A549 (cell line): ENCODE data around the gene IL4R. TPM values are rescaled to one million over a fixed set of nuclear protein-coding genes. Genes with fewer than 3 reads are reported as not detected.
A peak's percentile ranks its signal among the peaks of the same experiment; 100 is the strongest.

ENCODE experiments used
- ATAC-seq, 2 experiments: fragments of 200-7000 bp in 1 of 2; fragments of >200 bp in 1 of 2; cut with Nextera tagmentation in 1 of 2; cut with Tn5 transposase in 1 of 2; 3 replicates each; pipeline versions ENCODE4 v1.8.0 to v1.9.1; 2018 to 2020; ENCODE audit warnings: mild to moderate bottlenecking in 1 of 2, moderate library complexity in 1 of 2
- CTCF ChIA-PET: fragments of 300-600 bp; sonication (Branson Sonifier 250); formaldehyde crosslinking; extraction: SDS; loops from one replicate; lab custom pipeline; 2021; ENCODE audit warnings: antibody characterized with exemption, inconsistent platforms; lab: Yijun Ruan, JAX
- POLR2A ChIA-PET: fragments of 350-600 bp; formaldehyde crosslinking; extraction: SDS; loops from one replicate; lab custom pipeline; 2021; ENCODE audit warnings: antibody characterized with exemption, inconsistent platforms; lab: Yijun Ruan, JAX
- DNase-seq, 2 experiments: peaks; one replicate each; pipeline versions ENCODE4 v3.0.0 to v3.0.0-alpha.2; 2011 to 2016; ENCODE audit warnings: low read depth in 1 of 2, low spot score in 1 of 2
- FAIRE-seq: peaks from 2 replicates; lab custom pipeline; 2011; peaks lifted over from hg19 to GRCh38; lab: Jason Lieb, UNC
- H3K27ac ChIP-seq, 2 experiments: fragments of >200 bp; sonication (Bioruptor Twin); formaldehyde crosslinking; 3 replicates each; pipeline ENCODE4 v1.5.1; 2016 to 2017
- H3K4me1 ChIP-seq: fragments of >200 bp; sonication (Bioruptor Twin); formaldehyde crosslinking; 3 replicates; pipeline ENCODE4 v1.6.1; 2016
- H3K4me2 ChIP-seq: fragments of >200 bp; sonication (Bioruptor Twin); formaldehyde crosslinking; 3 replicates; pipeline ENCODE4 v1.6.1; 2016
- H3K4me3 ChIP-seq: fragments of >200 bp; sonication (Bioruptor Twin); formaldehyde crosslinking; 3 replicates; pipeline ENCODE4 v1.5.1; 2016
- H3K9me3 ChIP-seq: fragments of >200 bp; sonication (Bioruptor Twin); formaldehyde crosslinking; 3 replicates; pipeline ENCODE4 v1.6.1; 2016
- BHLHE40 ChIP-seq: IDR thresholded peaks from 2 replicates; pipeline ENCODE4 v1.6.1; 2012; ENCODE audit warnings: low read depth, low read length, inconsistent platforms
- EHF ChIP-seq: fragments of 250-450 bp; sonication (Bioruptor Pico); IDR thresholded peaks from 2 replicates; pipeline ENCODE4 v1.5.0; 2020; ENCODE audit warnings: mild to moderate bottlenecking
- EHMT2 ChIP-seq: fragments of 200-600 bp; sonication (generic); IDR thresholded peaks from 2 replicates; pipeline ENCODE4 v1.6.1; 2016; ENCODE audit warnings: antibody characterized with exemption, low read depth, mild to moderate bottlenecking, moderate library complexity
- ELK1 ChIP-seq: fragments of 150-350 bp; IDR thresholded peaks from 2 replicates; pipeline ENCODE4 v1.6.1; 2014; ENCODE audit warnings: low read depth, mild to moderate bottlenecking, low read length
- FOSL2 ChIP-seq, 2 experiments: fragments of 450-650 bp in 1 of 2; fragments of >200 bp in 1 of 2; sonication (Bioruptor Twin) in 1 of 2; formaldehyde crosslinking; IDR thresholded peaks; 2 replicates each; pipeline versions ENCODE4 v1.5.0 to v1.6.1; 2016 to 2020; ENCODE audit warnings: mild to moderate bottlenecking in 1 of 2, moderate library complexity in 1 of 2
- HEYL ChIP-seq: fragments of 250-450 bp; sonication (Bioruptor Pico); IDR thresholded peaks from 2 replicates; pipeline ENCODE4 v1.8.0; 2021; ENCODE audit warnings: mild to moderate bottlenecking, moderate library complexity
- JUN ChIP-seq, 2 experiments: fragments of >200 bp; sonication (Bioruptor Twin); formaldehyde crosslinking; IDR thresholded peaks; 2 replicates in 1 of 2; 3 replicates in 1 of 2; pipeline ENCODE4 v1.6.1; 2016 to 2017
- JUNB ChIP-seq: fragments of >200 bp; sonication (Bioruptor Twin); formaldehyde crosslinking; IDR thresholded peaks from 2 replicates; pipeline ENCODE4 v1.6.1; 2016
- KDM5A ChIP-seq: fragments of 200-600 bp; sonication (generic); IDR thresholded peaks from 2 replicates; pipeline ENCODE4 v1.6.1; 2016; ENCODE audit warnings: antibody characterized with exemption, mild to moderate bottlenecking
- MAX ChIP-seq: IDR thresholded peaks from 2 replicates; pipeline ENCODE4 v1.6.1; 2012
- MAZ ChIP-seq: fragments of 150-350 bp; IDR thresholded peaks from 2 replicates; pipeline ENCODE4 v1.6.1; 2014; ENCODE audit warnings: antibody characterized with exemption, low read depth, low read length, borderline replicate concordance
- PHF8 ChIP-seq: fragments of 200-600 bp; sonication (generic); IDR thresholded peaks from 2 replicates; pipeline ENCODE4 v1.6.1; 2016; ENCODE audit warnings: low read depth, mild to moderate bottlenecking, antibody characterized with exemption, moderate library complexity, borderline replicate concordance
- POLR2AphosphoS2 ChIP-seq: conservative IDR thresholded peaks from 2 replicates; pipeline ENCODE4 v1.6.1; 2012; ENCODE audit warnings: low read length, improper control_type of control experiment, inconsistent platforms
- RAD21 ChIP-seq, 2 experiments: fragments of >200 bp in 1 of 2; sonication (Bioruptor Twin) in 1 of 2; formaldehyde crosslinking in 1 of 2; IDR thresholded peaks in 1 of 2; conservative IDR thresholded peaks in 1 of 2; 2 replicates in 1 of 2; 3 replicates in 1 of 2; pipeline ENCODE4 v1.6.1; 2012 to 2018; ENCODE audit warnings: inconsistent platforms in 1 of 2
- RNF2 ChIP-seq: fragments of 200-600 bp; sonication (generic); IDR thresholded peaks from 2 replicates; pipeline ENCODE4 v1.6.1; 2016; ENCODE audit warnings: low read depth, mild to moderate bottlenecking, antibody characterized with exemption, moderate library complexity, borderline replicate concordance
- SREBF2 ChIP-seq: fragments of 450-650 bp; IDR thresholded peaks from 2 replicates; pipeline ENCODE4 v1.6.1; 2014; ENCODE audit warnings: mild to moderate bottlenecking, moderate library complexity
- ZC3H11A ChIP-seq: fragments of 450-650 bp; IDR thresholded peaks from 2 replicates; pipeline ENCODE4 v1.6.1; 2014; ENCODE audit warnings: antibody characterized with exemption, mild to moderate bottlenecking
- ZFP36 ChIP-seq: fragments of 450-650 bp; IDR thresholded peaks from 2 replicates; pipeline ENCODE4 v1.6.1; 2014; ENCODE audit warnings: borderline replicate concordance; ENCODE audit not compliant: partially characterized antibody
- ZSCAN20 ChIP-seq: fragments of 250-450 bp; sonication (Bioruptor Pico); IDR thresholded peaks from 2 replicates; pipeline ENCODE4 v1.8.0; 2022; ENCODE audit warnings: mild to moderate bottlenecking, moderate library complexity
- WGBS: methylation state at CpG from one replicate; pipeline ENCODE4 v1.1.6; 2017; ENCODE audit errors: missing lambda C conversion rate; 5-methylcytosine and 5-hydroxymethylcytosine counted together
- polyA plus RNA-seq, 4 experiments: library from polyadenylated mRNA; depleted of rRNA in 3 of 4; stranded (reverse); fragments of >200 nt; fragmentation: RNase III in 1 of 4; extraction: RNeasy Plus Mini Kit Qiagen cat#74134 plus additional on column Dnase treatment in 1 of 4; gene quantifications; 2 replicates in 3 of 4; 3 replicates in 1 of 4; pipeline ENCODE4 v1.2.3, GENCODE V29; 2011 to 2017
- TF ChIP-seq, protein P1 (sequence below): IDR thresholded peaks from 2 replicates; pipeline ENCODE4 v1.6.1; 2012; ENCODE audit warnings: low read depth, borderline replicate concordance

IL4R gene
- polyA plus RNA-seq, 2 of the 4 experiments (the other 2 are of a cell fraction) = 14.4 to 19.3 TPM

DNA sequence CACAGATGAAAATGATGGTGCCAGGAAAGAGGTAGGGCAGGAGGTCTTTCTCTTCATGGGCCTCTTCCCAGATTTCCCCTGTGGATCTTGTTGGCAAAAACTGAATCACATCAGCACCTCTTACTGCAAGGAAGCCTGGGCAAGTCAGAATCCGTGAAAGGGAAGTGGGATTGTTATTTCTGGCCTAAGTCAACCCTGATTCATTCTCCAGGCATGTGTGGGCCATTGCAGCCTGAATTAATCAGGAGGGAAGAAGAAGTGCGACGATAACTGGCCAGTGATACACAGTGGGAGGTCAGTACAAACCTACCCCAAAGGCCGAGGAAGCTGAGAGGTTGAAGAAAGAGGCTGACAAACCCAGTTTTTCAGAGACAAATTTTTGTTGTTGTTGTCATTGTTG lies 27.3 kb upstream of the IL4R start:
- Histone ChIP-seq H3K4me2 (peak overlapping the region; percentile 40), H3K4me3 (no peak overlapping the region), H3K4me1 (peaks cover 15% of the 10 kb centered on the region), H3K27ac (peak overlapping the region; percentile 47 to 70; a peak in 5 of 6 replicates), H3K9me3 (no peaks in the 10 kb centered on the region)
- ChIA-PET POLR2A (interaction anchor here (1.5 kb wide), 1 partner anchor 83 kb away, joined by 4 read pairs; the partner anchor contains the start of gene KDM8), CTCF (interaction anchor here (1.4 to 2.6 kb wide), 3 partner anchors 13 to 81 kb away, joined by 7 to 11 read pairs (median 9); no protein-coding TSS in a partner anchor)
- TF ChIP-seq JUN (IDR thresholded peaks at IDR 0.05) = no peak
- TF ChIP-seq KDM5A = no peak
- TF ChIP-seq, protein P1, sequence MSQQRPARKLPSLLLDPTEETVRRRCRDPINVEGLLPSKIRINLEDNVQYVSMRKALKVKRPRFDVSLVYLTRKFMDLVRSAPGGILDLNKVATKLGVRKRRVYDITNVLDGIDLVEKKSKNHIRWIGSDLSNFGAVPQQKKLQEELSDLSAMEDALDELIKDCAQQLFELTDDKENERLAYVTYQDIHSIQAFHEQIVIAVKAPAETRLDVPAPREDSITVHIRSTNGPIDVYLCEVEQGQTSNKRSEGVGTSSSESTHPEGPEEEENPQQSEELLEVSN = peak; percentile 63; the same call in 1 of the 2 replicates
- no peak for TF ChIP-seq RAD21 (conservative IDR thresholded peaks at IDR 0.05 in 1 of 2, IDR thresholded peaks at IDR 0.05 in 1 of 2)
- TF ChIP-seq EHF = no peak
- peak; percentile 55; the same call in 1 of the 2 replicates for TF ChIP-seq MAX
- peak; percentile 41 for TF ChIP-seq JUNB
- no peak for TF ChIP-seq MAZ
- TF ChIP-seq FOSL2 (IDR thresholded peaks at IDR 0.05) = no peak
- peak; percentile 40; the same call in 1 of the 2 replicates for TF ChIP-seq FOSL2 (CRISPR knock-in tag; IDR thresholded peaks at IDR 0.05)
- FAIRE-seq (no peak), ATAC-seq (peak; percentile 70 to 94; a peak in 5 of 6 replicates), DNase-seq (peak; percentile 55 to 73)
- 6% methylated on average over 4 of the region's 4 CpGs for WGBS

GRCh38 chr16:27287051-27287811 lies 26.5 kb upstream of the IL4R start:
- Histone ChIP-seq H3K4me2 (peak overlapping the region; percentile 40; the same call in 2 of the 3 replicates), H3K4me3 (no peak overlapping the region), H3K9me3 (no peaks in the 10 kb centered on the region), H3K4me1 (peaks cover 15% of the 10 kb centered on the region), H3K27ac (peak overlapping the region; percentile 47 to 70; a peak in 5 of 6 replicates)
- CTCF ChIA-PET = interaction anchor here (1.0 to 2.6 kb wide), 4 partner anchors 14 to 81 kb away, joined by 3 to 11 read pairs (median 8); no protein-coding TSS in a partner anchor
- no peak for FAIRE-seq
- POLR2A ChIA-PET = interaction anchor here (1.5 kb wide), 1 partner anchor 84 kb away, joined by 4 read pairs; the partner anchor contains the start of gene KDM8
- 91% methylated on average over 8 of the region's 8 CpGs for WGBS
- no peak for DNase-seq
- ATAC-seq = no peak
- TF ChIP-seq ELK1 (no peak), HEYL (CRISPR knock-in tag) (no peak), POLR2AphosphoS2 (no peak), ZSCAN20 (CRISPR knock-in tag) (no peak), ZFP36 (no peak), RNF2 (no peak), EHMT2 (no peak), BHLHE40 (no peak), SREBF2 (no peak), PHF8 (no peak), ZC3H11A (no peak)
- TF ChIP-seq, protein P1 = no peak
